Progenitor cell of endocrine pancreas (in vitro differentiated cells): ENCODE results near the gene NUP133. TPM values are rescaled to one million over a fixed set of nuclear protein-coding genes. Genes with fewer than 3 reads are reported as not detected.
A peak's percentile ranks its signal among the peaks of the same experiment; 100 is the strongest.
"Not testable (repeated sequence)": the region's sequence is repeated elsewhere in the genome, so short reads cannot be mapped to it uniquely, and the experiment has no call there.

Source experiments
- DNase-seq: peaks from one replicate; pipeline ENCODE4 v3.0.0; 2021; ENCODE audit warnings: low spot score; ENCODE audit not compliant: unreplicated experiment
- H3K27ac Mint-ChIP-seq: 2 replicates; pipeline ENCODE4 v1.8.0; 2021; ENCODE audit warnings: mild to moderate bottlenecking, moderate library complexity, mixed read lengths
- H3K27me3 Mint-ChIP-seq: 2 replicates; pipeline ENCODE4 v1.8.0; 2021; ENCODE audit warnings: mixed read lengths
- H3K36me3 Mint-ChIP-seq: 2 replicates; pipeline ENCODE4 v1.8.0; 2022; ENCODE audit warnings: mixed read lengths; ENCODE audit not compliant: insufficient read depth
- H3K4me1 Mint-ChIP-seq: 2 replicates; pipeline ENCODE4 v1.8.0; 2021; ENCODE audit warnings: low read depth, mixed read lengths
- H3K4me3 Mint-ChIP-seq: 2 replicates; pipeline ENCODE4 v1.8.0; 2021; ENCODE audit warnings: low read depth, mild to moderate bottlenecking, moderate library complexity, mixed read lengths
- H3K9me3 Mint-ChIP-seq: 2 replicates; pipeline ENCODE4 v1.8.0; 2021; ENCODE audit warnings: low read depth, mixed read lengths
- total RNA-seq: library from RNA; stranded (reverse); gene quantifications from 2 replicates; pipeline ENCODE4 v1.2.1, GENCODE V29; 2021
- TF ChIP-seq, protein P1 (sequence below): fragments of 200-600 bp; sonication (generic); IDR thresholded peaks from one replicate; pipeline ENCODE4 v1.5.0; 2021; ENCODE audit warnings: antibody characterized with exemption, mild to moderate bottlenecking; ENCODE audit not compliant: unreplicated experiment

Gene NUP133
- total RNA-seq, 1 donor from 2014 or later = 53.5 TPM

DNA sequence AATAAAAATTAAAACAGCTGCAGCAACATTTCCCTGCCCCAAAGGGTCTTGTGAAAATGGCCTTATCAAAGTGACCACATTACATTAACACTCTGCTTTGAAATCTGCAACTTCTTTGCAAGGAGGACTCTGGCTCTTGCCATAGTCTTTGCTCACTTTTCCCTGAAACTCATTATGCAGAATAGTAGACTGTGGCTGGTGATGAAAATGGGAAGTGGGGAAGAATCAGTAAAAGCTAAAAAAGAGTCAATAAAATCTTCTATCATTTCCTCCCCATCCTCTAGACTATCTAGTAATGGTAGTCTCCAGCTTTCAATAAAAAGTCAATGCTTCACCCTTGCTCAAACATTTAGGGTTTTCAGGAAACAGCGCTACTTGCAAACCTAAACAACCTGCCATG is 18.6 kb upstream of the NUP133 start:
- Mint-ChIP-seq H3K9me3 (no peaks in the 10 kb centered on the region), H3K36me3 (peaks cover 29% of the 10 kb centered on the region), H3K4me1 (no peaks in the 10 kb centered on the region)

DNA sequence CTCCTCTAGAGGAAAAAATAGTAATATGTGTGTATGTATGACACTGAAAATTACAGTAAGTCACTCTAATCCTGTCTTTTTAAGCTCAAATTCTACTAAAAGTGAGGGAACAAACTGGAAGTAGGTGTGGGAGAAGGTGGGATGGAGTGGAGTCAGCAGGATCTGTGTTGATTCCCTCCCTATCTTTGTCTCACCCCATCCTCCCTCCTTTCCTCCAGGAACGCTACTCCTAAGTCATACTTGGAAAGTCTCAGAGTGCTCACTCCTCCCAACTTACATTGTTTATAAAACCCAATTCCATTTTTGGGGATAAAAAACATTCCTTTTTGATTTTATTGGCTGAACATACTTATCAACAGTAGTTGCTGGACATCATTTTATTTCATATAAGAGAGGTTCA is 14.9 kb upstream of the NUP133 start:
- Mint-ChIP-seq H3K4me3 (no peak overlapping the region), H3K27me3 (no peaks in the 10 kb centered on the region), H3K36me3 (peaks cover 23% of the 10 kb centered on the region), H3K9me3 (no peaks in the 10 kb centered on the region), H3K27ac (no peak overlapping the region), H3K4me1 (no peaks in the 10 kb centered on the region)
- DNase-seq = no peak
- TF ChIP-seq, protein P1, sequence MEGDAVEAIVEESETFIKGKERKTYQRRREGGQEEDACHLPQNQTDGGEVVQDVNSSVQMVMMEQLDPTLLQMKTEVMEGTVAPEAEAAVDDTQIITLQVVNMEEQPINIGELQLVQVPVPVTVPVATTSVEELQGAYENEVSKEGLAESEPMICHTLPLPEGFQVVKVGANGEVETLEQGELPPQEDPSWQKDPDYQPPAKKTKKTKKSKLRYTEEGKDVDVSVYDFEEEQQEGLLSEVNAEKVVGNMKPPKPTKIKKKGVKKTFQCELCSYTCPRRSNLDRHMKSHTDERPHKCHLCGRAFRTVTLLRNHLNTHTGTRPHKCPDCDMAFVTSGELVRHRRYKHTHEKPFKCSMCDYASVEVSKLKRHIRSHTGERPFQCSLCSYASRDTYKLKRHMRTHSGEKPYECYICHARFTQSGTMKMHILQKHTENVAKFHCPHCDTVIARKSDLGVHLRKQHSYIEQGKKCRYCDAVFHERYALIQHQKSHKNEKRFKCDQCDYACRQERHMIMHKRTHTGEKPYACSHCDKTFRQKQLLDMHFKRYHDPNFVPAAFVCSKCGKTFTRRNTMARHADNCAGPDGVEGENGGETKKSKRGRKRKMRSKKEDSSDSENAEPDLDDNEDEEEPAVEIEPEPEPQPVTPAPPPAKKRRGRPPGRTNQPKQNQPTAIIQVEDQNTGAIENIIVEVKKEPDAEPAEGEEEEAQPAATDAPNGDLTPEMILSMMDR = no peak

More for the DNA sequence above, 18.6 kb upstream of the NUP133 start:
- Mint-ChIP-seq H3K27me3 (no peaks in the 10 kb centered on the region), H3K27ac (no peak overlapping the region), H3K4me3 (no peak overlapping the region)
- DNase-seq = no peak
- TF ChIP-seq, protein P1 = no peak

DNA sequence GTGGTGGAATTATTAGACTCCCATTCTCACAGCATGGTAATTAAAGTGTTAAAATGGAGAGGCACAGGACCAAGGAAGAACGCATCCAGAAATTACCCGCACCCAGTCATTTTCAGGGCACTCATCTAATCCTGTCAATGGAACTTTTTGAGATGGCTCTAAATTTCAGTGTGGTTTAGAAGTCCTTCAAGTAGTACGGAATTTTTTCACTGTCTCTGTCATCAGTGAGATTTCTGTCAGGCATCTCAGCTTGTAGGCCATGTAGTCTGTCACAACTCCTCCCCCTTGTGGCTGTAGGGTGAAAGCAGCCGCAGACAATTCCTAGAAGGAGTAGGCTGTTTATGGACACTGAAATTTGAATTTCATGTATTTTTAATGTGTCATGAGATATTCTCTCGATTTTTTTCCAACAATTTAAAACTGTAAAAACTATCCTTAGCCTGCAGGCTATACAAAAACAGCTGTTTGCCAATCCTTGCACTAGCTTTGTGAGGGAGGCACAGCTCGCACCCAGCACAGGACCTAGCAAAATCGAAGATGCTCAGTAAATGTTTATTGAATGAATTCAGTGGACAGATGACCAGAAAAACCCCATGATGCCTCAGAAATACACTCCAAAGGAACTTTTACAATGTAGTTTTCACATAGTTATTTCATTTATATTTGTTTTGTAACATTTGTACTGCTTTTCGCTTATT is 6.6 kb upstream of the NUP133 start:
- Mint-ChIP-seq H3K27ac (peak overlapping the region; percentile 20), H3K4me1 (no peaks in the 10 kb centered on the region), H3K4me3 (no peak overlapping the region), H3K36me3 (peaks cover 2% of the 10 kb centered on the region), H3K27me3 (no peaks in the 10 kb centered on the region), H3K9me3 (no peaks in the 10 kb centered on the region)
- DNase-seq = no peak
- TF ChIP-seq, protein P1 = peak; percentile 85

DNA sequence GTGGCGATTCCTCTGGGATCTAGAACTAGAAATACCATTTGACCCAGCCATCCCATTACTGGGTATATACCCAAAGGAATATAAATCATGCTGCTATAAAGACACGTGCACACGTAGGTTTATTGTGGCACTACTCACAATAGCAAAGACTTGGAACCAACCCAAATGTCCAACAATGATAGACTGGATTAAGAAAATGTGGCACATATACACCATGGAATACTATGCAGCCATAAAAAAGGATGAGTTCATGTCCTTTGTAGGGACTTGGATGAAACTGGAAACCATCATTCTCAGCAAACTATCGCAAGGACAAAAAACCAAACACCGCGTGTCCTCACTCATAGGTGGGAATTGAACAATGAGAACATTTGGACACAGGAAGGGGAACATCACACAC is 3.5 kb upstream of the NUP133 start:
- not testable (repeated sequence) for H3K9me3 Mint-ChIP-seq, DNase-seq, H3K27ac Mint-ChIP-seq, H3K4me3 Mint-ChIP-seq, H3K36me3 Mint-ChIP-seq, H3K27me3 Mint-ChIP-seq
- peaks cover 13% of the 10 kb centered on the region for H3K4me1 Mint-ChIP-seq

DNA sequence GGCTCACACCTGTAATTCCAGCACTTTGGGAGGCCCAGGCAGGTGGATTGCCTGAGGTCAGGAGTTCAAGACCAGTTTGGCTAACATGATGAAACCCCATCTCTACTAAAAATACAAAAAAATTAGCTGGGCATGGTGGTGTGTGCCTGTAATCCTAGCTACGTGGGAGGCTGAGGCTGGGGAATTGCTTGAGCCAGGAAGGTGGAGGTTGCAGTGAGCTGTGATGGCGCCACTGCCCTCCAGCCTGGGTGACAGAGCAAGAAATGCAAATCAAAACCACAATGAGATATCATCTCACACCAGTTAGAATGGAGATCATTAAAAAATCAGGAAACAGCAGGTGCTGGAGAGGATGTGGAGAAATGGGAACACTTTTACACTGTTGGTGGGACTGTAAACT is 3.1 kb upstream of the NUP133 start:
- not testable (repeated sequence) for H3K36me3 Mint-ChIP-seq, H3K27ac Mint-ChIP-seq, DNase-seq, H3K27me3 Mint-ChIP-seq, H3K9me3 Mint-ChIP-seq, H3K4me3 Mint-ChIP-seq
- H3K4me1 Mint-ChIP-seq = peaks cover 13% of the 10 kb centered on the region

DNA sequence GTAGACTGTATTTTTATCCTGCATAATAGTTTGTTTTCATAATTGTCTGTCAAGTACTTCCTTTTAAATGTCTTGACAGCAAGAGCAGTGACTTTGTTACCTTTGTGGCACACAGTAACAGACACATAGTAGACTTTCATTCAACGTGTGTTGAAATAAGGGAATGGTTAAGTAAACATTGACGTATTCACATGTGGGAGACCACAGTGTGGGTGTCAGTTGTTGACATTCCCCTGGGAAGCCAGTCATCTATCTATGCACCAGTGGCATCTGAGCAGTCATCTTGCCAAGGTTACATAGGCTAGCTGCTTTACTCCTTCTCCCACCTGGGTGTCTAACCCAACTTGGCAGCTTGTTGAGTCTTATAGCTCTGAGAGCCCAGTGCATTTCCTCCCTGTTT is 1.4 kb upstream of the NUP133 start:
- no peak for DNase-seq
- peaks cover 2% of the 10 kb centered on the region for H3K36me3 Mint-ChIP-seq
- H3K27ac Mint-ChIP-seq = peak overlapping the region; percentile 96
- no peaks in the 10 kb centered on the region for H3K9me3 Mint-ChIP-seq
- peaks cover 13% of the 10 kb centered on the region for H3K4me1 Mint-ChIP-seq
- TF ChIP-seq, protein P1 = no peak
- no peaks in the 10 kb centered on the region for H3K27me3 Mint-ChIP-seq
- peak overlapping the region; percentile 84 for H3K4me3 Mint-ChIP-seq
